Heart left ventricle (tissue), 13 donors: ENCODE measurements around the gene ANKRD11.

Experiments
- CTCF ChIP-seq, 12 donors: fragments of 200-600 bp; sonication (generic) in 4 of 12; IDR thresholded peaks; one replicate each; pipeline versions ENCODE4 v1.5.0 to v1.8.0; 2018 to 2022; ENCODE audit warnings: antibody characterized with exemption in 12 of 12, mild to moderate bottlenecking in 5 of 12
- POLR2A ChIP-seq, 2 donors: fragments of 450-650 bp; IDR thresholded peaks; one replicate each; pipeline ENCODE4 v1.6.1; 2017; ENCODE audit warnings: antibody characterized with exemption in 2 of 2, mild to moderate bottlenecking in 2 of 2, moderate library complexity in 2 of 2
- donor health status: ischemic (EF 13 %, LVEDD 7.1; RV severe dilation, severe dysfunction).
- donor health status: DM: no; HTN: yes; CAD: no.
- donor health status: DM: no; HTN: no; CAD: no.
- donor health status: ischemic (EF 25% LVEDD 6.9; RV normal size, moderate dysfunction).
- donor health status: ischemic (EF 25% LVEDD 5.7; RV mildly dilated, moderate dysfunction).
- donor health status: ischemic (EF 35%, LVEDD 5.7; RV mildly dilated, moderate dysfunction).
- donor health status: nonischemic (EF 11% LVEDD 7.7; RV severe dilation, severe dysfunction).
- donor health status: DM: yes; HTN: yes; CAD: no.
- donor health status: PGD.
- donor health status: ischemic (EF 29% LVEDD 5.4; RV normal size, mild dysfunction).
- donor health status: nonischemic (EF 23%, LVEDD 6.1; RV moderate dilation, normal function).

- TF ChIP-seq CTCF (IDR thresholded peaks at IDR 0.05) (no peak), POLR2A (IDR thresholded peaks at IDR 0.05) (no peak)
Measured at GRCh38 chr16:89368604-89369249, 121.6 kb downstream of the ANKRD11 start.
